ENCODE results near the gene PET100.

Gene PET100

DNA sequence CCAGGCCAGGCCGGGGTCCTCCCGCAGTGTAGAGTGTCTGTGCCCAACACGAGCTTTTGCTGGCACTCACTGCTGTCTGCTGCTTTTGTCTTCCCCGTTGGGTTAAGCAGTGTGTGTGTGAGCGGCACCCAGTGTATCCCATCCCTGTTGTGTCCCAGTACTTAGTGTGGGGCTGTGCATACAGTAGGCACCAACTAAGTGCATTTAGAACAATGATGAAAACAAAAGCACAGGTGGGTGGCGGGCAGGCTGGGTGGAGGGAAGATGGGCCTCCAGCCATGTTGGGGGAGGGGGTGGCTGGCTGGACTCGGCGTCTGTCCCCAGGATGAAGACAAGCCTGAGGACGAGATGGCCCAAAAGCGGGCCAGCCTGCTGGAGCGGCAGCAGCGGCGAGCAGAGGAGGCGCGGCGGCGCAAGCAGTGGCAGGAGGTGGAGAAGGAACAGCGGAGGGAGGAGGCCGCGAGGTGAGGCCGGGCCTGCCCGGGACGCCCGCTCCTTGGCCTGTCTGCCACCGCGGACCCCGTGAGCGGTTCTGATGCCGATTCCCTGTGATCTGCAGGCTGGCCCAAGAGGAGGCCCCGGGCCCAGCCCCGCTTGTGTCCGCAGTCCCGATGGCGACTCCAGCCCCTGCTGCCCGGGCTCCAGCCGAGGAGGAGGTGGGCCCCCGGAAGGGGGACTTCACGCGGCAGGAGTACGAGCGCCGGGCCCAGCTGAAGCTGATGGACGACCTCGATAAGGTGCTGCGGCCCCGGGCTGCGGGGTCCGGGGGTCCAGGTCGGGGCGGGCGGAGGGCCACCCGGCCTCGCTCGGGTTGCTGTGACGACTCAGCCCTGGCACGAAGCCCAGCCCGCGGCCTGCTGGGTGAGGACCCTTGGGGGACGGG, 14.5 kb upstream of the PET100 start:
- peaks cover 0 to 14% (median 0%) of the 10 kb centered on the region in 4 donors for H3K4me1 ChIP-seq
- TF ChIP-seq, protein P1, sequence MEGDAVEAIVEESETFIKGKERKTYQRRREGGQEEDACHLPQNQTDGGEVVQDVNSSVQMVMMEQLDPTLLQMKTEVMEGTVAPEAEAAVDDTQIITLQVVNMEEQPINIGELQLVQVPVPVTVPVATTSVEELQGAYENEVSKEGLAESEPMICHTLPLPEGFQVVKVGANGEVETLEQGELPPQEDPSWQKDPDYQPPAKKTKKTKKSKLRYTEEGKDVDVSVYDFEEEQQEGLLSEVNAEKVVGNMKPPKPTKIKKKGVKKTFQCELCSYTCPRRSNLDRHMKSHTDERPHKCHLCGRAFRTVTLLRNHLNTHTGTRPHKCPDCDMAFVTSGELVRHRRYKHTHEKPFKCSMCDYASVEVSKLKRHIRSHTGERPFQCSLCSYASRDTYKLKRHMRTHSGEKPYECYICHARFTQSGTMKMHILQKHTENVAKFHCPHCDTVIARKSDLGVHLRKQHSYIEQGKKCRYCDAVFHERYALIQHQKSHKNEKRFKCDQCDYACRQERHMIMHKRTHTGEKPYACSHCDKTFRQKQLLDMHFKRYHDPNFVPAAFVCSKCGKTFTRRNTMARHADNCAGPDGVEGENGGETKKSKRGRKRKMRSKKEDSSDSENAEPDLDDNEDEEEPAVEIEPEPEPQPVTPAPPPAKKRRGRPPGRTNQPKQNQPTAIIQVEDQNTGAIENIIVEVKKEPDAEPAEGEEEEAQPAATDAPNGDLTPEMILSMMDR (IDR thresholded peaks at IDR 0.05): no peak
- no peak for DNase-seq
- intact Hi-C loops (cut with DNase I; ENCODE audit: low total_unique reads): no loop called here
- H3K27me3 ChIP-seq: peaks cover 0 to 2% of the 10 kb centered on the region in 2 donors
- no peaks in the 10 kb centered on the region for H3K9me3 ChIP-seq
- H3K4me3 ChIP-seq: no peak overlapping the region
- H3K36me3 ChIP-seq: peaks cover 9 to 77% (median 27%) of the 10 kb centered on the region in 3 donors
- no peak overlapping the region for H3K27ac ChIP-seq

DNA sequence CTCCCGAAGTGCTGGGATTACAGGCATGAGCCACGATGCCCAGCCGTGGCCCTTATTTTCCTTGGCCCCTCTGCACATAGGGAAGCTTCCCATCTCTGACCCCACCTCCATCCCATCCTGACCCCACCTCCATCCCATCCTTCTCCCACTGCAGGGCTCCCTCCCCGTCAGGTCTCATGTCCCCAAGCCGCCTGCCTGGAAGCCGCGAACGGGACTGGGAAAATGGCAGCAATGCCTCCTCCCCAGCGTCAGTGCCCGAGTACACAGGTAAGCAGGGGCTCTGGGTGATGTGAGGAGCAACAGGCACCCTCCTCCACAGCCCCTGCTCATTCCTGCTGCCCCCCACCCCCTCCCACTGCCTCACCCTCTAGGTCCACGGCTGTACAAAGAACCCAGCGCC, 12.4 kb upstream of the PET100 start:
- Histone ChIP-seq H3K36me3 (peaks cover 30 to 79% (median 48%) of the 10 kb centered on the region in 3 donors), H3K27me3 (no peaks in the 10 kb centered on the region), H3K9me3 (no peaks in the 10 kb centered on the region), H3K4me3 (no peak overlapping the region), H3K27ac (no peak overlapping the region), H3K4me1 (peaks cover 0 to 20% (median 0%) of the 10 kb centered on the region in 4 donors)
- DNase-seq: no peak
- intact Hi-C loops (cut with DNase I; ENCODE audit: low total_unique reads): no loop called here
- TF ChIP-seq, protein P1 (IDR thresholded peaks at IDR 0.05): no peak

DNA sequence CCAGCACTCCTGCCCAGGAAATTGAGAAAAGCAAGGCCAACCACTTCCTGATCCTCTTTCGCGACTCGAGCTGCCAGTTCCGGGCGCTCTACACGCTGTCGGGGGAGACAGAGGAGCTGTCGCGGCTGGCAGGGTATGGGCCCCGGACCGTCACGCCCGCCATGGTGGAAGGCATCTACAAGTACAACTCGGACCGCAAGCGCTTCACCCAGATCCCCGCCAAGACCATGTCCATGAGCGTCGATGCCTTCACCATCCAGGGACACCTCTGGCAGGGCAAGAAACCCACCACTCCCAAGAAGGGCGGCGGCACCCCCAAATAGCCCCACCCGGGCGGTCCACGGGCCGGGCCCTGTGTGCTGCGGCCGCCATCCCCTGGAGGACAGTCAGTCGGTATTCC, 11.9 kb upstream of the PET100 start:
- intact Hi-C loops (cut with DNase I; ENCODE audit: low total_unique reads): no loop called here
- Histone ChIP-seq H3K4me1 (peaks cover 0 to 20% (median 0%) of the 10 kb centered on the region in 4 donors), H3K4me3 (no peak overlapping the region), H3K27ac (no peak overlapping the region), H3K27me3 (no peaks in the 10 kb centered on the region), H3K9me3 (no peaks in the 10 kb centered on the region), H3K36me3 (peaks cover 36 to 79% (median 53%) of the 10 kb centered on the region in 3 donors)
- DNase-seq: no peak
- TF ChIP-seq, protein P1 (IDR thresholded peaks at IDR 0.05): no peak

DNA sequence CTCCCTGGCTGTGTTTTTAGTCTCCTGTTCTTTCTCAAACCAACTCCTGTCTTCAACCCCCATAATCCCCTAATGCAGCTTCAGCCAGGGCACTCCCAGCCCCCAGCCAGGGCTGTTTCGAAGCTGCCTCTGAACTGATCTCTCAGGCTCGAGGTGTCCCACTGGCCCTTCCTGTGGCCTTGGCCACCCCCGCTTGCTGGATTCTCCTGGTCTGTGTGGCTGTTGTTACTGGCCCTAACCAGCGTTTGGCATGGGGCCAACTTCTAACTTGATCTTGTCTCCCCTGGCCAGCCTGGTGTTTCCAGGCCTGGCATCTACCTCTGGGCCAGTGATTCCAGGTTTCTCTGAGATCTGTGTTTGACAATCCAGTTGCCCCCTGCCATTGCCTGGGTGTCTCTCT, 11.2 kb upstream of the PET100 start:
- H3K27ac ChIP-seq: no peak overlapping the region
- no peaks in the 10 kb centered on the region for H3K27me3 ChIP-seq
- peaks cover 0 to 20% (median 0%) of the 10 kb centered on the region in 4 donors for H3K4me1 ChIP-seq
- H3K4me3 ChIP-seq: no peak overlapping the region
- DNase-seq: no peak
- H3K36me3 ChIP-seq: peaks cover 42 to 84% (median 59%) of the 10 kb centered on the region in 3 donors
- no peaks in the 10 kb centered on the region for H3K9me3 ChIP-seq
- TF ChIP-seq, protein P1 (IDR thresholded peaks at IDR 0.05): no peak
- intact Hi-C loops (cut with DNase I; ENCODE audit: low total_unique reads): no loop called here

DNA sequence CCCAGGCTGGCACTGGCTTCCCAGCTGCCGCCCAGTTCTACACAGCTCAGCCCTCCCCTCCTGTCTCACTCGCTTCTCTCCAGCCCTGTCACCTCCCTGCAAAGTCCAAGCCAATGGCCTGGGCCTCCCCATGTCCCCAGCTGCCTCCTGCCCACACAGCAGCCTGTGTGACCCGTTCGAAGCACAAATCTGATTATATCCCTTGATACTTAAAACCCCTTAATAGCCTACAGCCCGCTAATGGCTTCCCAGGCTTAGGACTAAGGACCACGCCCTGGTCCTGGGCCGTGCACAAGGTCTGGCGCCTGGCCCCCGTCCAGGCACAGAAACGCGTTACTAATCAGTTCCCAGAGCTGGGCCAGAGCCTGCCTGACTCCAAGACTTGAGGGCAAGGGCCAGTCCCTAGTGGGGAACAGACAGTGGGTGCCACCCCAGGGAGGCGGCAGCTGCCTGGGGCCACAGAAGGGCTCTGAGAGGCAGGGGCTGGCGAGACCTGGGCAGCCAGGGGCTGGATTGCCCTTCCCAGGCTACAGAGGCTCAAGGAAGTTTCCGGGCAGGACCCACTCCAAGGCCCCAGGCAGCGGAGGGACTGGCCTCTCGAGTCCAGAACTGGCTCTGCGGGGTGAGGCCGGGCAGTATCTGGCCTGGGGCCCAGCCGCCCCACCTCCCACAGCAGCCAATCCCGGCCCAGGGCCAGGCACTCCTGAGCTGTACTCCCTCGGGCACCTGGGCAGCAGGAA, 10.7 kb upstream of the PET100 start:
- H3K9me3 ChIP-seq: no peaks in the 10 kb centered on the region
- intact Hi-C loops (cut with DNase I; ENCODE audit: low total_unique reads): no loop called here
- DNase-seq: no peak
- TF ChIP-seq, protein P1 (IDR thresholded peaks at IDR 0.05): no peak
- no peak overlapping the region for H3K4me3 ChIP-seq
- peaks cover 0 to 20% (median 0%) of the 10 kb centered on the region in 4 donors for H3K4me1 ChIP-seq
- H3K27ac ChIP-seq: no peak overlapping the region
- no peaks in the 10 kb centered on the region for H3K27me3 ChIP-seq
- peaks cover 48 to 90% (median 65%) of the 10 kb centered on the region in 3 donors for H3K36me3 ChIP-seq

All from tibial artery (tissue), 4 donors.